CD14-positive monocyte (primary cell): ENCODE data around the gene NUDC. TPM values are rescaled to one million over a fixed set of nuclear protein-coding genes. Genes with fewer than 3 reads are reported as not detected.

Experiments used
- DNase-seq, 3 donors: peaks; one replicate each; pipeline ENCODE4 v3.0.0-alpha.2; 2011 to 2022
- H2AFZ ChIP-seq: 2 replicates; pipeline ENCODE4 v1.6.0; 2012; ENCODE audit warnings: mild to moderate bottlenecking, low read depth, low read length, inconsistent platforms; ENCODE audit not compliant: insufficient read depth, poor library complexity, severe bottlenecking
- H3K27ac ChIP-seq, 2 donors: 1 replicate in 1 of 2; 2 replicates in 1 of 2; pipeline ENCODE4 v1.5.1; 2012 to 2013; ENCODE audit warnings: low read length in 2 of 2, control low read depth in 1 of 2, inconsistent platforms in 1 of 2, low read depth in 1 of 2, mild to moderate bottlenecking in 1 of 2
- H3K27me3 ChIP-seq, 2 donors: one replicate each; pipeline versions ENCODE4 v1.6.0 to v1.6.1; 2011 to 2013; ENCODE audit warnings: low read length in 2 of 2; ENCODE audit not compliant: control insufficient read depth in 2 of 2, insufficient read depth in 2 of 2
- H3K36me3 ChIP-seq, 2 donors: replicated peaks in 1 of 2; 1 replicate in 1 of 2; 2 replicates in 1 of 2; pipeline versions ENCODE4 v1.5.1 to v1.6.1; 2012 to 2013; ENCODE audit warnings: low read length in 2 of 2, control low read depth in 1 of 2, inconsistent platforms in 1 of 2, mild to moderate bottlenecking in 1 of 2; ENCODE audit not compliant: insufficient read depth in 2 of 2, control insufficient read depth in 1 of 2
- H3K4me1 ChIP-seq, 2 donors: 1 replicate in 1 of 2; 2 replicates in 1 of 2; pipeline versions ENCODE4 v1.5.1 to v1.6.1; 2012 to 2013; ENCODE audit warnings: low read length in 2 of 2, control low read depth in 1 of 2, inconsistent platforms in 1 of 2, mild to moderate bottlenecking in 1 of 2, moderate library complexity in 1 of 2; ENCODE audit not compliant: insufficient read depth in 2 of 2, control insufficient read depth in 1 of 2
- H3K4me2 ChIP-seq: replicated peaks from 2 replicates; pipeline ENCODE3; 2012; ENCODE audit warnings: low read length, moderate library complexity, mild to moderate bottlenecking; ENCODE audit not compliant: poor library complexity, severe bottlenecking; ENCODE audit errors: extremely low read depth
- H3K4me3 ChIP-seq, 3 experiments: fragments of 200-600 bp in 1 of 3; sonication (generic) in 1 of 3; replicated peaks in 1 of 3; 1 replicate in 2 of 3; 2 replicates in 1 of 3; pipeline ENCODE4 v1.5.1; 2011 to 2013; ENCODE audit warnings: low read length in 3 of 3, mild to moderate bottlenecking in 3 of 3, control low read depth in 2 of 3, low read depth in 2 of 3, inconsistent platforms in 1 of 3, moderate library complexity in 1 of 3
- H3K79me2 ChIP-seq: 2 replicates; pipeline ENCODE4 v1.6.0; 2012; ENCODE audit warnings: mild to moderate bottlenecking, control low read depth, inconsistent platforms, low read length, moderate library complexity; ENCODE audit not compliant: insufficient read depth
- H3K9ac ChIP-seq: 2 replicates; pipeline ENCODE4 v1.6.0; 2017; ENCODE audit warnings: low read length, mild to moderate bottlenecking; ENCODE audit not compliant: insufficient read depth, poor library complexity, severe bottlenecking
- H3K9me3 ChIP-seq, 2 donors: replicated peaks in 1 of 2; 1 replicate in 1 of 2; 2 replicates in 1 of 2; pipeline versions ENCODE4 v1.5.1 to v1.6.1; 2012 to 2013; ENCODE audit warnings: low read length in 2 of 2, control low read depth in 1 of 2; ENCODE audit not compliant: control insufficient read depth in 1 of 2, insufficient read depth in 1 of 2
- H4K20me1 ChIP-seq: 2 replicates; pipeline ENCODE4 v1.6.0; 2012; ENCODE audit warnings: mild to moderate bottlenecking, low read length, control low read depth, moderate library complexity; ENCODE audit not compliant: insufficient read depth
- H3K27ac Mint-ChIP-seq, 7 donors: one replicate each; pipeline ENCODE4 v1.8.0; 2020; ENCODE audit warnings: mild to moderate bottlenecking in 7 of 7, mixed read lengths in 7 of 7, moderate library complexity in 6 of 7, inconsistent platforms in 2 of 7
- H3K27me3 Mint-ChIP-seq, 3 donors: one replicate each; pipeline ENCODE4 v1.8.0; 2021 to 2022; ENCODE audit warnings: low read depth in 3 of 3, mild to moderate bottlenecking in 3 of 3, mixed read lengths in 3 of 3, moderate library complexity in 3 of 3, inconsistent platforms in 1 of 3
- H3K36me3 Mint-ChIP-seq, 2 donors: one replicate each; pipeline ENCODE4 v1.8.0; 2020; ENCODE audit warnings: mixed read lengths in 2 of 2, inconsistent platforms in 1 of 2, mild to moderate bottlenecking in 1 of 2
- H3K4me1 Mint-ChIP-seq: one replicate; pipeline ENCODE4 v1.8.0; 2020; ENCODE audit warnings: mild to moderate bottlenecking, mixed read lengths
- H3K4me3 Mint-ChIP-seq, 2 donors: one replicate each; pipeline ENCODE4 v1.8.0; 2020; ENCODE audit warnings: mild to moderate bottlenecking in 2 of 2, mixed read lengths in 2 of 2, moderate library complexity in 1 of 2
- H3K9me3 Mint-ChIP-seq, 7 donors: one replicate each; pipeline ENCODE4 v1.8.0; 2020 to 2022; ENCODE audit warnings: mixed read lengths in 7 of 7, mild to moderate bottlenecking in 6 of 7, moderate library complexity in 6 of 7, inconsistent platforms in 2 of 7
- CTCF ChIP-seq: fragments of 200-600 bp; IDR thresholded peaks from one replicate; pipeline ENCODE4 v1.8.0; 2022; ENCODE audit warnings: antibody characterized with exemption, mild to moderate bottlenecking
- WGBS: methylation state at CpG from one replicate; pipeline ENCODE4 v1.1.5; 2013; ENCODE audit warnings: missing lambda C conversion rate; ENCODE audit not compliant: insufficient coverage; 5-methylcytosine and 5-hydroxymethylcytosine counted together
- intact Hi-C, 2 donors: fragments of 100-400 bp; cut with micrococcal nuclease; formaldehyde crosslinking; loops; one replicate each; pipeline versions ENCODE4 v1.15.0 to v1.15.1; 2023
- polyA plus RNA-seq, 3 donors: library from polyadenylated mRNA; depleted of rRNA in 1 of 3; unstranded in 2 of 3; stranded (reverse) in 1 of 3; fragments of 300-500 nt in 2 of 3; fragments of >200 nt in 1 of 3; fragmentation: Illumina TruSeq in 2 of 3; gene quantifications; 1 replicate in 2 of 3; 2 replicates in 1 of 3; pipeline ENCODE4 v1.2.3, GENCODE V29; 2012 to 2021

Gene NUDC
- polyA plus RNA-seq, 3 donors: 28.3 to 58.3 (median 47.4) TPM

GRCh38 chr1:26965213-26965612, 43.7 kb downstream of the NUDC start:
- H3K4me1 ChIP-seq: peaks cover 0 to 3% of the 10 kb centered on the region in 2 donors
- H3K9ac ChIP-seq: no peak overlapping the region
- intact Hi-C loops: no loop called here

GRCh38 chr1:26965628-26966027, 44.1 kb downstream of the NUDC start:
- no peak overlapping the region for H3K4me3 ChIP-seq
- peaks cover 0 to 1% (median 0%) of the 10 kb centered on the region in 7 donors for H3K9me3 Mint-ChIP-seq
- H3K4me1 ChIP-seq: no peaks in the 10 kb centered on the region
- no peak overlapping the region for H3K9ac ChIP-seq
- H3K4me1 Mint-ChIP-seq: peaks cover 6% of the 10 kb centered on the region
- H2AFZ ChIP-seq: no peak overlapping the region
- no peak overlapping the region for H3K4me2 ChIP-seq
- no peak overlapping the region for H3K27ac ChIP-seq
- DNase-seq: no peak
- peaks cover 1 to 2% of the 10 kb centered on the region in 2 donors for H3K36me3 Mint-ChIP-seq
- H3K79me2 ChIP-seq: no peaks in the 10 kb centered on the region
- intact Hi-C loops: no loop called here
- H3K27me3 Mint-ChIP-seq: peaks cover 24 to 35% (median 27%) of the 10 kb centered on the region in 3 donors
- H3K27me3 ChIP-seq: peaks cover 11 to 19% of the 10 kb centered on the region in 2 donors
- peaks cover 0 to 3% of the 10 kb centered on the region in 2 donors for H3K9me3 ChIP-seq
- no peak for TF ChIP-seq CTCF
- H3K4me3 Mint-ChIP-seq: no peak overlapping the region
- H3K36me3 ChIP-seq: no peaks in the 10 kb centered on the region
- WGBS: 78% methylated on average over 1 of the region's 9 CpGs
- H4K20me1 ChIP-seq: no peaks in the 10 kb centered on the region
- H3K27ac Mint-ChIP-seq: no peak overlapping the region

More at GRCh38 chr1:26965213-26965612, 43.7 kb downstream of the NUDC start:
- no peak overlapping the region for H3K27ac Mint-ChIP-seq
- peaks cover 3 to 4% of the 10 kb centered on the region in 2 donors for H3K36me3 Mint-ChIP-seq
- TF ChIP-seq CTCF: no peak
- H3K9me3 ChIP-seq: peaks cover 0 to 7% of the 10 kb centered on the region in 2 donors
- H3K4me1 Mint-ChIP-seq: peaks cover 9% of the 10 kb centered on the region
- H3K79me2 ChIP-seq: no peaks in the 10 kb centered on the region
- WGBS: 96% methylated on average over 5 of the region's 6 CpGs
- no peak for DNase-seq
- no peak overlapping the region for H3K27ac ChIP-seq
- peaks cover 0 to 4% (median 2%) of the 10 kb centered on the region in 7 donors for H3K9me3 Mint-ChIP-seq
- H2AFZ ChIP-seq: no peak overlapping the region
- H3K27me3 ChIP-seq: peaks cover 15 to 23% of the 10 kb centered on the region in 2 donors
- no peaks in the 10 kb centered on the region for H4K20me1 ChIP-seq
- H3K4me3 Mint-ChIP-seq: no peak overlapping the region
- H3K4me2 ChIP-seq: no peak overlapping the region
- H3K27me3 Mint-ChIP-seq: peaks cover 28 to 37% (median 31%) of the 10 kb centered on the region in 3 donors
- no peak overlapping the region for H3K4me3 ChIP-seq
- H3K36me3 ChIP-seq: no peaks in the 10 kb centered on the region
